GM19438 (cell line): ENCODE data around the gene ECSCR.
"Not testable (repeated sequence)": the region's sequence is repeated elsewhere in the genome, so short reads cannot be mapped to it uniquely, and the experiment has no call there.

Source experiments
- ATAC-seq: cut with Tn5 transposase; IDR thresholded peaks from one replicate; pipeline ENCODE4 v1.9.1; 2021; ENCODE audit warnings: low read depth; ENCODE audit not compliant: unreplicated experiment

The ECSCR gene

GRCh38 chr5:139414581-139415130, 47.9 kb downstream of the ECSCR start:
- ATAC-seq = no peak

- no peak for ATAC-seq
These were observed 48.6 kb downstream of the ECSCR start for GRCh38 chr5:139413963-139414362.

- ATAC-seq = no peak
These were observed 49.4 kb downstream of the ECSCR start for GRCh38 chr5:139413153-139413552.

GRCh38 chr5:139410993-139411828, 51.3 kb downstream of the ECSCR start:
- ATAC-seq = no peak

DNA sequence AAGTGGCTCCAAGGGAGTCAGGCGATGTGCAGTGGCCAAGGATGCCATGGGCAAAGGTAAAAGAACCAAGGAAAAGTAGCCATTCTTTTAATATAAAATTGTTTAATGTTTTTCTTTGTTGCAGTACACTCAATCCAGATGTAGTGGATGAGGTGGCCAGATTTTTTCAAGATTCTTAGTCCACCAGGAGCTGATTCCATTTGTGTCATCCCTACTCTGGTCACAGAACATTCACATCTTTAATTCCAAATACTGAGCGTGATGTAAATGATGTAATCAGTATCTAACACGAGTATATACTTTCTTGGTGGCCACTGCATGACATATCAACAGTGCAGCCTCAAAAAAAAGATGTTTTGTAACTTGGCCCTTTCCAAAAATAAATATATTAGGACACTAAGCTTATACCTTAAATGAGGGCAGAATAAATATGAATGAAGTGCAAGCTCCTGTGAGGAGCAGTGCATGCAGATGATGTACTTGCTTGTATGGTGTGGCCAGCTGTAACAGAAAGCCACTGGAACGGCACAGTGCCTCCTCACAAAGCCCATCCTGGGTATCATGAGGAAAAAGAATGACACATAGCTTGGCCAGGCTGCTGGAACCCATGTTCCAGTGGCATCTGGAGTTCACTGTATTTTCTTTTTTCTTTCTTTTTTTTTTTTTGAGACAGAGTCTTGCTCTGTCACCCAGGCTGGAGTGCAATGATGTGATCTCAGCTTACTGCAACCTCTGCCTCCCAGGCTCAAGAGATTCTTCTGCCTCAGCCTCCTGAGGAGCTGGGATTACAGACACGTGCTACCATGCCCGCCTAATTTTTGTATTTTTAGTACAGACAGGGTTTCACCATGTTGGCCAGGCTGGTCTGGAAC, 52.2 kb downstream of the ECSCR start:
- ATAC-seq = no peak

GRCh38 chr5:139409116-139409515, 53.4 kb downstream of the ECSCR start:
- ATAC-seq = not testable (repeated sequence)

DNA sequence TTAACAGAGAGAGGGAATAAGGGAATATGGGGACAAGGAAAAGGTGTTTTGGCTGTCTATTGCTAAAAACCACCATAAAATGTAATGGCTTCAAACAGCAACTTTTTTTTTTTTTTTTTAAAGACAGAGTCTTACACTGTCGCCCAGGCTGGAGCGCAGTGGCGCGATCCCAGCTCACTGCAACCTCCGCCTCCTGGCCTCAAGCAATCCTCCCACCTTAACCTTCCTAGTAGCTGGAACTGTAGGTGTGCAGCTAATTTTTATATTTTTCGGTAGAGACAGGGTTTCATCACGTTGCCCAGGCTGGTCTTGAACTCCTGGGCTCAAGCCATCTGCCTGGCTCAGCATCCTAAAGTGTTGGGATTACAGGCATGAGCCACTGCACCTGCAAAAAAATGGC, 54.4 kb downstream of the ECSCR start:
- no peak for ATAC-seq

GRCh38 chr5:139407517-139407916, 55.0 kb downstream of the ECSCR start:
- ATAC-seq = no peak

- no peak for ATAC-seq
These were observed 55.6 kb downstream of the ECSCR start for GRCh38 chr5:139406963-139407362.

DNA sequence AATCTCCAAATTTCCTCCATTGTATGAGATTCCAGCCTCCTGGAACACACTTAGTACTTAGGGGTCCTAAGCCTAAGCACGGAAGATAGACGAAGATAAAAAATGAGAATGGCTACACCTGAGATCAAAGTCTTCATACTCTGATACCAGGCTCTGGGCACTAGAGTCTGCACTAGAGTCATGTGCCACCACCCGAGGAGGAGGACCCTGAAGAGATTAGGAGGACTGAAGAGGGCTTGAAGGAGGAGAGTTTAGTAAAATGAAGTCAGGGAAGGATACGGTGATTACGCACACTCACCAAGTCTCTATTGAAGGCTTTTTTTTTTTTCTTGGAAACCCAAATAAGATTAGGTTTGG, 58.1 kb downstream of the ECSCR start:
- no peak for ATAC-seq

- peak; percentile 91 for ATAC-seq
These were observed 58.6 kb downstream of the ECSCR start, which contains the start of gene SPATA24 for GRCh38 chr5:139403787-139404483. Gene SPATA24 (minus strand): TSS chr5:139404089. CDS start chr5:139404060, 29 bp downstream.

DNA sequence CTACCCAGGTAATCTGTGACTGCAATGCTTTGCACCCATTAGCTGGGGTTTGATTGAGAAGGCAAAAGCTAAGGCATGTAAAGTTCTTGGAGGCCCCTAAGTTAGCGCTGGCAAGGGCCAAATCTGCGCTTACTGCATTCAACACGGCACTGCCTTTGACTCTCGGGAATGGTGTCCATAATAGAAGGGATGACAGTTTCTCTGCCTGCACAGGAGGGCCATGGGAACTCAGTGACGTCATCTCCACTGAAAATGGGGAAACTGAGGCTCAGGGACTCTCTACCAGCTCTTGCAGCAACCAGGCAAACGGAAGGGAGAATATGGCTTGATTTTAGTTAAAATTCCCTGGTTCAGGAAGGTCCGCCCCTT, 59.1 kb downstream of the ECSCR start:
- ATAC-seq = no peak

DNA sequence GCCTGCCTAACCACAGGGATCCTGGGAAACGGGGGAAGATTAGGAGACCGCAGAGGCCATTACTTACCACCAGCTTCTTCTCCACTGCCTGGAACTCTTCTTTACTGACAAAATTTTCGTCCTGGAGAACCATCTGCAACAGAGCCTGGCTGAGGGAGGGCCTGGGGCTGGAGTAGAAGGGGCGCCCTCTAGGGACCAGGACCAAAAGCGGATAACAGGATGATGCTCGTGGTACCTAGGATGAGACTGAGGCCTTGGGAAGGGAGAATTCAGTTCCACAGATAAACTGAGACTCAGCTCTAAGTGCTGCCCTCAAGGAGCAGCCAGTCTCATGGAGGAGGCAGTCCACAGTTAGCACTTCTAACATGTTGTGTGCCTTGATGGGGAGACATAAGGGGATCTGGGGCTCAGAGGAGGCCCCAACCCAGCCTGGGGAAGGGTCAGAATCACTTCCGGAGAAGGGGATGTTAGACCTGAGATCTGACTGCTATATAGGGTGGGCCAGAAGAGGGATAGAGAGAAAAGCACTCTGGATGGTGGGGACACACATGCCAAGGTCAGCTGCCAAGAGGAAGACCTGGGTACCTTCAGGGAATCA, 59.9 kb downstream of the ECSCR start:
- no peak for ATAC-seq

- ATAC-seq = no peak
These were observed 61.0 kb downstream of the ECSCR start for GRCh38 chr5:139401546-139401945.

DNA sequence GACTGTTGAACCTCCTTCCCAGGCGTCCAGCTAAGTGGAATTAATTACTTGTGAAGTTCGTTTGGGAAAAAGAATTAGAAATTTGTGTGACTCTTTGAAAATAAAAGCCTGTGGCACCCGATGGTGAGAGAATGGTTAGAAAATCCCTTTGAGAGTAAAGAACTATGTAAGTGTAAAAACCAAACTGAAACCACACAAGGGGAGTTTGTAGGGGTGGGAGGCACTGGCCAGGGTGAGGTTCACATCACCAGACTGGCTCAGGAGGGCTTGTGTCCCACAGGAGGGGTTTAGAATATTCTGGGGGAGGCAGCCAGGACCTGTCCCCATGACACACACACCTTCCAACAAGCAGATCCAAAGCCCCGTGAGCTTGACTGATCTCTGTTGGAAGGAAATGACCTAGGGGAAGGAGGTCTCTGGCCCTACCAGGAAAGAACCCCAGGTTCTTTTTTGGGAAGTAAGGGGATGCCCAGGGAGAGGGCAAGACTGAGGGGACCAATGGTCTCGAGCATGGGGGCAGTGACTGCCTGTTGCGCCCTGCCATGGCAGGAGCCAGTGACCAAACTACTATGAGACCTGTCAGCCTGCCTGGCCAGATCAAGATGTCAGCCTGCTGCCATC, 62.9 kb downstream of the ECSCR start:
- ATAC-seq = no peak
